SH-SY5Y (cell line): ENCODE measurements around the gene CABP4.

Experiments used
- GATA2 ChIP-seq: IDR thresholded peaks from 2 replicates; pipeline ENCODE4 v1.6.1; 2011; ENCODE audit warnings: mild to moderate bottlenecking, low read depth, low read length
- GATA3 ChIP-seq: IDR thresholded peaks from 2 replicates; pipeline ENCODE4 v1.6.1; 2011; ENCODE audit warnings: low read depth, mild to moderate bottlenecking, low read length, moderate library complexity

- TF ChIP-seq GATA2 = no peak
- no peak for TF ChIP-seq GATA3
Measured at GRCh38 chr11:67502328-67502979, 47.3 kb downstream of the CABP4 start.
